Fibroblast of the aortic adventitia (primary cell): ENCODE results near the gene SELL. TPM values are rescaled to one million over a fixed set of nuclear protein-coding genes. Genes with fewer than 3 reads are reported as not detected.
"Not testable (repeated sequence)": the region's sequence is repeated elsewhere in the genome, so short reads cannot be mapped to it uniquely, and the experiment has no call there.

Source experiments
- DNase-seq: peaks from one replicate; pipeline ENCODE4 v3.0.0-alpha.2; 2010; ENCODE audit warnings: low read depth
- H3K4me3 ChIP-seq: 2 replicates; pipeline ENCODE4 v1.5.1; 2011; ENCODE audit warnings: low read depth, mild to moderate bottlenecking, control low read depth, low read length, moderate library complexity
- CTCF ChIP-seq: IDR thresholded peaks from 2 replicates; pipeline ENCODE4 v1.5.1; 2011; ENCODE audit warnings: mild to moderate bottlenecking, low read length, control low read depth, inconsistent platforms; ENCODE audit not compliant: insufficient read depth
- total RNA-seq: library from RNA; depleted of rRNA; stranded (reverse); fragments of >200 nt; gene quantifications from 2 replicates; pipeline ENCODE4 v1.2.3, GENCODE V29; 2012; ENCODE audit warnings: low replicate concordance

The SELL gene
- total RNA-seq, 1 donor = 0.27 TPM

- not testable (repeated sequence) for H3K4me3 ChIP-seq, DNase-seq
Observed at GRCh38 chr1:169658777-169659176, 52.6 kb downstream of the SELL start.

GRCh38 chr1:169653873-169654272, 57.5 kb downstream of the SELL start:
- no peak for TF ChIP-seq CTCF
- DNase-seq = no peak
- no peak overlapping the region for H3K4me3 ChIP-seq

DNA sequence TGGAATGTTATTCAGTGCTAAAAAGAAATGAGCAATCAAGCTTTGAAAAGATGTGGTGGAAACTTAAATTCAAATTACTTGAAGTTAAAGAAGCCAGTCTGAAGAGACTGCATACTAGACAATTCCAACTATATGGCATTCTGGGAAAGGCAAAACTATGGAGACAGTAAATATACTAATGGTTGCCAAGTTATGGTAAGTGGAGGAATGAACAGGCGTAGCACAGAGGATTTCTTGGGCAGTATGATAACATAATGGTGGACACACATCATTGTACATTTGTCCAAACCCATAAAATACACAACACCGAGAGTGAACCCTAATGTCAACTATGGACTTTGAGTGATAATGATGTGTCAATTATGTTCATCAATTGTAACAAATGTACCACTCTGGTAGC, 60.4 kb downstream of the SELL start:
- TF ChIP-seq CTCF = no peak
- no peak overlapping the region for H3K4me3 ChIP-seq
- no peak for DNase-seq

- no peak overlapping the region for H3K4me3 ChIP-seq
- DNase-seq = no peak
- no peak for TF ChIP-seq CTCF
Observed at GRCh38 chr1:169650551-169650950, 60.9 kb downstream of the SELL start.

- DNase-seq = no peak
- no peak for TF ChIP-seq CTCF
- H3K4me3 ChIP-seq = no peak overlapping the region
Observed at GRCh38 chr1:169648709-169649108, 62.7 kb downstream of the SELL start.

GRCh38 chr1:169648187-169648586, 63.2 kb downstream of the SELL start:
- no peak for TF ChIP-seq CTCF
- H3K4me3 ChIP-seq = no peak overlapping the region
- no peak for DNase-seq

GRCh38 chr1:169647512-169647911, 63.9 kb downstream of the SELL start:
- DNase-seq = no peak
- no peak for TF ChIP-seq CTCF
- H3K4me3 ChIP-seq = no peak overlapping the region

DNA sequence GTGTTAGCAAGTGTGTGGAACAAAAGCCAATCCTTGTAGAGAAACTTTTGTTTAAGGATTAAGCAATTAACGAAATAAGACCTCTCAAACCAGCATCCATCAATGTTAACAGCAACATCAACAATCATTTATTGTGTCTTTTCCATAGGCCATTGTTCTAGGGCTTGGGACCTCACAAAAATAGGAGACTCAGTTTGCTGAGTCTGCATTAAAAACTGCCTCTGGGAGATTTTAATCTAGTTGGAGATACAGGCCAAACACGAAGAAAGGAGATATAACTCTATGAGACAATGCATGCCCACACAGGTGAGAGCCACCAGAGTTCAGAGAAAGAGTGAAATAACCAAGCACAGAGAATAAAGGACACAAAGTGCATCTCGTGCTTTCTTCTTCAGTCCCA, 67.1 kb downstream of the SELL start:
- no peak overlapping the region for H3K4me3 ChIP-seq
- DNase-seq = no peak
- no peak for TF ChIP-seq CTCF
